ENCODE results near the gene DOCK11. TPM values are rescaled to one million over a fixed set of nuclear protein-coding genes. Genes with fewer than 3 reads are reported as not detected.

DOCK11 gene
- total RNA-seq, 4 donors from 2014 or later, result 6.4 to 16.4 (median 9.8) TPM

DNA sequence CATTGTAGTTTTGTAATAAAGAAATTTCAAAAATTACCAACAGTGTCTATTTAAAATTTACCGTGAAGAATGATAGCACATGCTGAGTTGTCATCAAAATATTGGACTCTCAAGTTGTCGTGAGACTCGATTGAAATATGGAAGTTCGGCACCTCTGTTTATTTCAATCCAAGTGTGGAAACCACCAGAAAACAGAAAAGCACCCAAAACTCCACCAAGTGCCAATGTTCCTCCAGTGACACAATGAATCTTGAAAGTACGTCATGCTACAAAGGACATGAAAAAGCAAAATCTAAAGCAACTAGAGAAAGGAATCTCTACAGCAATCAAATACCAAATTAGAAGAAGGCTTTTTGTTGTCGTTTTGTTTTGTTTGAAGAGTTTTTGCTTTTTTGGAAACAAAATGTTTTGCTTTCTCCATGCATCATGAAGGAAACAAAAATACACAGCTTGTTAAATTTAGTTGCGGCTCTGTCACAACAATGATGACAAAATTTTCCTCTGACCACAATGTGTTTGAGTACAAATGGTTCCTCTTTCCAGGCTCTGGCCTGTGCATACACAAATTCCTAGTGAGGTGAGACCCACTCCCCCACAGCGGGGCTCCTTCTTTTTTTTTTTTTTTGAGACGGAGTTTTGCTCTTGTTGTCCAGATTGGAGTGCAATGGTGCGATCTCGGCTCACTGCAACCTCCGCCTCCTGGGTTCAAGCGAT lies 222.2 kb downstream of the DOCK11 start:
- in situ Hi-C loops (cut with MboI; ENCODE audit: low pct_ligation_motif_present in 1 of 4, low pct_unique_long_range_greater_than_20kb in 1 of 4, low sequenced_read_pairs in 3 of 4), result no loop called here
- TF ChIP-seq, protein P1, sequence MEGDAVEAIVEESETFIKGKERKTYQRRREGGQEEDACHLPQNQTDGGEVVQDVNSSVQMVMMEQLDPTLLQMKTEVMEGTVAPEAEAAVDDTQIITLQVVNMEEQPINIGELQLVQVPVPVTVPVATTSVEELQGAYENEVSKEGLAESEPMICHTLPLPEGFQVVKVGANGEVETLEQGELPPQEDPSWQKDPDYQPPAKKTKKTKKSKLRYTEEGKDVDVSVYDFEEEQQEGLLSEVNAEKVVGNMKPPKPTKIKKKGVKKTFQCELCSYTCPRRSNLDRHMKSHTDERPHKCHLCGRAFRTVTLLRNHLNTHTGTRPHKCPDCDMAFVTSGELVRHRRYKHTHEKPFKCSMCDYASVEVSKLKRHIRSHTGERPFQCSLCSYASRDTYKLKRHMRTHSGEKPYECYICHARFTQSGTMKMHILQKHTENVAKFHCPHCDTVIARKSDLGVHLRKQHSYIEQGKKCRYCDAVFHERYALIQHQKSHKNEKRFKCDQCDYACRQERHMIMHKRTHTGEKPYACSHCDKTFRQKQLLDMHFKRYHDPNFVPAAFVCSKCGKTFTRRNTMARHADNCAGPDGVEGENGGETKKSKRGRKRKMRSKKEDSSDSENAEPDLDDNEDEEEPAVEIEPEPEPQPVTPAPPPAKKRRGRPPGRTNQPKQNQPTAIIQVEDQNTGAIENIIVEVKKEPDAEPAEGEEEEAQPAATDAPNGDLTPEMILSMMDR (IDR thresholded peaks at IDR 0.05), result no peak
- no peak for TF ChIP-seq POLR2A (IDR thresholded peaks at IDR 0.05)
- no peak for TF ChIP-seq EP300 (IDR thresholded peaks at IDR 0.05; ENCODE audit: low read depth)
- TF ChIP-seq POLR2AphosphoS5 (IDR thresholded peaks at IDR 0.05), result no peak

DNA sequence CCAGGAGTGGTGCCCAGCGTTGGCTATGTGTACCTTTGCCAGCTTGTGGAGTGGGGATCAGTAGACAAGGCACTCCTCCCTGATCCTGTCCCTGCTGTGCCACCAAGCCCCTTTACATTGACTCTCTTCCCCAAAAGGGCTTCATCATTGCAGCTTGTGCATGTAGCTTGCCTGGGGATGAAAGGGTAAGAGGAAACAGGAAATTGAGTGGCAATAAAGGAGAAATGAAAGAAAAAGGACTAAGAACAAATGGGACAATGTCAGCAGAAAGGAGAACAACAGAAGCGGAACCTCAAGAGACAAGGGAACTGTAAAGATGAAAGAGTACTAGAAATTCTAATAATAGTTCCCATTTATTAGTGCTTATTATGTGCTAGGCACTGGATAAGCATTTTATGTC lies 223.1 kb downstream of the DOCK11 start:
- no peaks in the 10 kb centered on the region for H3K9me3 ChIP-seq
- in situ Hi-C loops (cut with MboI; ENCODE audit: low pct_ligation_motif_present in 1 of 4, low pct_unique_long_range_greater_than_20kb in 1 of 4, low sequenced_read_pairs in 3 of 4), result no loop called here
- TF ChIP-seq, protein P1 (IDR thresholded peaks at IDR 0.05), result no peak
- intact Hi-C loops (cut with DNase I; ENCODE audit: low total_unique reads), result no loop called here
- DNase-seq, result no peak
- H3K4me3 ChIP-seq, result no peak overlapping the region
- no peaks in the 10 kb centered on the region for H3K36me3 ChIP-seq
- WGBS, 2 donors (ENCODE audit: low coverage in 1 of 2), result 66% methylated on average over 2 of the region's 2 CpGs; no CpG with 5 or more reads in 1 of the 2 donors
- peak overlapping the region in 2 of 4 donors; percentile 9 to 32 for H3K27ac ChIP-seq
- no peaks in the 10 kb centered on the region for H3K27me3 ChIP-seq
- peaks cover 0 to 2% (median 0%) of the 10 kb centered on the region in 4 donors for H3K4me1 ChIP-seq

More for the DNA sequence above, 222.2 kb downstream of the DOCK11 start:
- no peaks in the 10 kb centered on the region for H3K27me3 ChIP-seq
- no peaks in the 10 kb centered on the region for H3K36me3 ChIP-seq
- no peak overlapping the region for H3K27ac ChIP-seq
- no peak overlapping the region for H3K4me3 ChIP-seq
- intact Hi-C loops (cut with DNase I; ENCODE audit: low total_unique reads), result no loop called here
- WGBS, 2 donors (ENCODE audit: low coverage in 1 of 2), result 85 to 87% methylated on average over 3 to 13 of the region's 13 CpGs
- H3K9me3 ChIP-seq, result no peaks in the 10 kb centered on the region
- H3K4me1 ChIP-seq, result no peaks in the 10 kb centered on the region
- DNase-seq, result no peak

DNA sequence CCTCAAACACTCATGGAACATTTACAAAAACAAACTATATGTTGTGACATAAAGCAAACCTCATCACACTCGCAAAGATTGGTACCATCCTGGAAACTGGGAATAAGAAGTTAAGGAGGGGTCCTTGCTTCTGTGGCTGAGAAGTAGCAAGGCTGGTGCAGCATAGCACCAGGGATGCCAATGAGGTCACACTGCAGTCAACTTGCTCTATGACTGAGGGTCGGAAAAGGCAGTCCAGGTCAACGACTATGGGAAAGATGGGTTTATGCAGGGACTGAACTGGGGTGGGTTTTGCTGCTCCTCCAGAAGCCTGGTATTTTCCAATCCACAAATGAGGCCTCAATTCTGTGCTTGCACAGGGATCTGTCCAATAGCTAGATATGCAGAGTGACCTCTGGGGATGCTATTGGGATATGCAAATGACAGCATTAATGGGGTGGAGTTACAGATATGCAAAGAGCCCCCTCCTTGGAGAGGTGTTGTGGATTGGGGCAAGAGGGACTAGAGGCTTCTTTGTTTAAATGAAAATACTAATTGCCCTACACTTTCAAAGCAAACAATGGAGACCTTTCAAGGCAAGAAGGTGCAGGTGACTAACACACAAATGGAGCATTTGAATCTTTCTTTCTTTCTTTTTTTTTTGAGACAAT lies 224.6 kb downstream of the DOCK11 start:
- 86% methylated on average over 3 of the region's 3 CpGs; no CpG with 5 or more reads in 1 of the 2 donors for WGBS, 2 donors (ENCODE audit: low coverage in 1 of 2)
- intact Hi-C loops (cut with DNase I; ENCODE audit: low total_unique reads), result no loop called here

DNA sequence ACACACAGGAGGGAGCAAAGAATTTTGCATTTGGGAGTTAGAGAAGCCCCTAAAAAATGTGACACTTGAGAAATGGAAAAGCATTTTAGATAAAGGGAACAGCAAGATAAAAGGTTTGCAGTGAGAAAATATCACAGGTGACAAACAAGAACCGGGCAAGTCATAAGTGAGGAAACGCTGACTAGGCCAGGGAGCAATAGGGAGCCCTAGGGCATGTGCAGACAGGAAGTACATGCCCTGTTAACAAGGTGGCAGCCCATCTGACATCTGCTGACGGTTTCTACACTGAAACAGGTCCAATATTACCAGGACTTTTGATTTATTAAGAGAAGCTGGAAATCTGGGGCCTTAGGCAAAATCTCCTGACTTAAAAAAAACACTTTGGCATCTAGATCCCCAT lies 227.8 kb downstream of the DOCK11 start:
- Histone ChIP-seq H3K4me1 (peaks cover 4 to 29% (median 17%) of the 10 kb centered on the region in 4 donors), H3K9me3 (no peaks in the 10 kb centered on the region), H3K4me3 (no peak overlapping the region), H3K27me3 (no peaks in the 10 kb centered on the region), H3K36me3 (no peaks in the 10 kb centered on the region), H3K27ac (no peak overlapping the region)
- WGBS, 2 donors (ENCODE audit: low coverage in 1 of 2), result 71% methylated on average over 3 of the region's 3 CpGs; no CpG with 5 or more reads in 1 of the 2 donors
- in situ Hi-C loops (cut with MboI; ENCODE audit: low pct_ligation_motif_present in 1 of 4, low pct_unique_long_range_greater_than_20kb in 1 of 4, low sequenced_read_pairs in 3 of 4), result no loop called here
- no peak for DNase-seq
- intact Hi-C loops (cut with DNase I; ENCODE audit: low total_unique reads), result no loop called here
- TF ChIP-seq POLR2A (IDR thresholded peaks at IDR 0.05), result no peak
- TF ChIP-seq, protein P1 (IDR thresholded peaks at IDR 0.05), result no peak
- no peak for TF ChIP-seq POLR2AphosphoS5 (IDR thresholded peaks at IDR 0.05)
- no peak for TF ChIP-seq EP300 (IDR thresholded peaks at IDR 0.05; ENCODE audit: low read depth)

More for the DNA sequence above, 224.6 kb downstream of the DOCK11 start:
- Histone ChIP-seq H3K27me3 (no peaks in the 10 kb centered on the region), H3K9me3 (no peaks in the 10 kb centered on the region), H3K4me3 (no peak overlapping the region), H3K27ac (no peak overlapping the region), H3K4me1 (peaks cover 1 to 13% (median 4%) of the 10 kb centered on the region in 4 donors), H3K36me3 (no peaks in the 10 kb centered on the region)
- TF ChIP-seq EP300 (IDR thresholded peaks at IDR 0.05; ENCODE audit: low read depth) (no peak), POLR2A (IDR thresholded peaks at IDR 0.05) (no peak), POLR2AphosphoS5 (IDR thresholded peaks at IDR 0.05) (no peak)
- TF ChIP-seq, protein P1 (IDR thresholded peaks at IDR 0.05), result no peak
- in situ Hi-C loops (cut with MboI; ENCODE audit: low pct_ligation_motif_present in 1 of 4, low pct_unique_long_range_greater_than_20kb in 1 of 4, low sequenced_read_pairs in 3 of 4), result no loop called here
- DNase-seq, result no peak
